GM19395 (cell line): ENCODE measurements around the gene POLR2C.

Experiments used
- ATAC-seq: cut with Tn5 transposase; IDR thresholded peaks from one replicate; pipeline ENCODE4 v1.9.1; 2021; ENCODE audit warnings: mild to moderate bottlenecking, moderate library complexity; ENCODE audit not compliant: unreplicated experiment

Gene POLR2C

DNA sequence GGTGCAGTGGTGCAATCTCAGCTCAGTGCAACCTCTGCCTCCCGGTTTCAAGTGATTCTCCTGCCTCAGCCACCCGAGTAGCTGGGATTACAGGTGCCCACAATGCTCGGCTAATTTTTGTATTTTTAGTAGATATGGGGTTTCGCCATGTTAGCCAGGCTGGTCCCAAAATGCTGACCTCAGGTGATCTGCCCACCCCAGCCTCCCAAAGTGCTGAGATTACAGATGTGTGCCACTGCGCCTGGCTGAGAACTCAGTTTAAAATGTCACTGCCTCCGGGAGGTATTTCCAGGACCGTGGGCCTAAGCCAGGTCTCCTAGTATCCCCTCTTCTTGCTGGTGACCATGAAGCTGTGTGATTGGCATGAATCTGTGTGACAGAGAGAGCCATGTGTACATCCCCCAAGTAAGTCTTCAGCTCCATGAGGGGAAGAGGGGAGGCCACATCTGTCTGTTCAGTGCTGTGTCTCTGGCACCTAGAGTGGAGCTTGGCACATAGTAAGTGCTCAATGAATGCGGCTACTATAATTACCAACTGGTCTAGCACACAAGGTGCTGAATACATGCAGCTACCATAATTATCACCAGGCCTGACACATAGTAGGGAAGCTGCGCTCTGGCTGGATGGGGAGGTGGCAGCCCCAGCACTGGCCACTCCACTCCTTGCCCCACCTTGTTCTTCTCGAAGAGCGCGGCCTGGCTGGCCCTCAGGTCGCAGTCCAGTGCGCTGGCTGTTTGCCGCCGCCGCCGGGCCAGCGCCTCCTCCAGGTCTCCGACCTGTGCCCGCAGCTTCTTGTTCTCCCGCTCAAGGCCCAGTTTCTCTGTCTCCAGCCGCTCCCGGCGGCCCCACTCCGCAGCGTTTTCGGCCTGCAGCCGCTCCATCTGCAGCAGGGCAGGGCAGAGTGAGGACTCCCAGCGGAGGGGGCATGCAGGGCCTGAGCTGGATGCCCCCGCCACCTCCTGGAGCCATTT, 55.2 kb downstream of the POLR2C start:
- ATAC-seq, result no peak

DNA sequence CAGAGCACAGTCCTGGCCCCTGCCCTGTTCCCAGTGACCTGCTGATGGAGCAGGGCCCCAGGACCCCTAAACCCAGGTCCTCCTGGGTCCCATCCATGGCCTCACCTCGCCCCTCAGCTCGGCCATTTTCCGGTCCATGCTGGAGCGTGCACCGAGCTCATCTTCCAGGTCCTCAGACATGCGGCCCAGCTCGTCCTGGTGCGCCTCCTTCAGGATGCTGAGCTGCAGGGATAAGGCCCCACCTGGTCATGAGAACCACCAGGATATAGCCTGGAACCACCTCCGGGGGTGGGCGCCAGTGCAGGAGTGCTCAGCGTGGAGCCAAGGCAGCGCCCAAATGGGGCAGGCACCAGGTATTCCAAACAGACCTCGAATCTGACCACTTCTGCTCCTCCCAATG, 56.0 kb downstream of the POLR2C start:
- ATAC-seq, result no peak

- ATAC-seq, result no peak
Observed at GRCh38 chr16:57518922-57519321, 56.4 kb downstream of the POLR2C start.

GRCh38 chr16:57519796-57520360, 57.4 kb downstream of the POLR2C start:
- peak; percentile 72 for ATAC-seq
